ENCODE data around the gene ZNF416.

DNA sequence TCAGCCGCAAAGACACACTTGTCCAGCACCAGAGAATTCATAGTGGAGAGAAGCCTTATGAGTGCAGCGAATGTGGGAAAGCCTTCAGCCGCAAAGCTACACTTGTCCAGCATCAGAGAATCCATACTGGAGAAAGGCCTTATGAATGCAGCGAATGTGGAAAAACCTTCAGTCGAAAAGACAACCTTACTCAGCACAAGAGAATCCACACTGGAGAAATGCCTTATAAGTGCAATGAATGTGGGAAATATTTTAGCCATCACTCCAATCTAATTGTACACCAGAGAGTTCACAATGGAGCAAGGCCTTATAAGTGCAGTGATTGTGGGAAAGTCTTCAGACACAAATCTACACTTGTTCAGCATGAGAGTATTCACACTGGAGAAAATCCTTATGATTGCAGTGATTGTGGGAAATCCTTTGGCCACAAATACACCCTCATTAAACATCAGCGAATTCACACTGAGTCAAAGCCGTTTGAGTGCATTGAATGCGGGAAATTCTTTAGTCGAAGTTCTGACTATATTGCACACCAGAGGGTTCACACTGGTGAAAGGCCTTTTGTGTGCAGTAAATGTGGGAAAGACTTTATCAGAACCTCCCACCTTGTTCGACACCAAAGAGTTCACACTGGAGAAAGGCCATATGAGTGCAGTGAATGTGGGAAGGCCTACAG lies 42.1 kb upstream of the ZNF416 start:
- TF ChIP-seq, protein P1, sequence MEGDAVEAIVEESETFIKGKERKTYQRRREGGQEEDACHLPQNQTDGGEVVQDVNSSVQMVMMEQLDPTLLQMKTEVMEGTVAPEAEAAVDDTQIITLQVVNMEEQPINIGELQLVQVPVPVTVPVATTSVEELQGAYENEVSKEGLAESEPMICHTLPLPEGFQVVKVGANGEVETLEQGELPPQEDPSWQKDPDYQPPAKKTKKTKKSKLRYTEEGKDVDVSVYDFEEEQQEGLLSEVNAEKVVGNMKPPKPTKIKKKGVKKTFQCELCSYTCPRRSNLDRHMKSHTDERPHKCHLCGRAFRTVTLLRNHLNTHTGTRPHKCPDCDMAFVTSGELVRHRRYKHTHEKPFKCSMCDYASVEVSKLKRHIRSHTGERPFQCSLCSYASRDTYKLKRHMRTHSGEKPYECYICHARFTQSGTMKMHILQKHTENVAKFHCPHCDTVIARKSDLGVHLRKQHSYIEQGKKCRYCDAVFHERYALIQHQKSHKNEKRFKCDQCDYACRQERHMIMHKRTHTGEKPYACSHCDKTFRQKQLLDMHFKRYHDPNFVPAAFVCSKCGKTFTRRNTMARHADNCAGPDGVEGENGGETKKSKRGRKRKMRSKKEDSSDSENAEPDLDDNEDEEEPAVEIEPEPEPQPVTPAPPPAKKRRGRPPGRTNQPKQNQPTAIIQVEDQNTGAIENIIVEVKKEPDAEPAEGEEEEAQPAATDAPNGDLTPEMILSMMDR (IDR thresholded peaks at IDR 0.05) = no peak
- no peak for TF ChIP-seq TCF7L2 (IDR thresholded peaks at IDR 0.05; ENCODE audit: low read depth, low read length)
- no peak; the same call in 1 of the 2 replicates for TF ChIP-seq POLR2AphosphoS5 (IDR thresholded peaks at IDR 0.05; ENCODE audit: low read depth, low read length)

Data from Panc1 (cell line).